Stimulated activated CD8-positive, alpha-beta memory T cell treated with anti-CD3 and anti-CD28 coated beads, Interleukin-4, amount 100 ng/mL, for 48 hours (primary cell): ENCODE data around the gene ABCC2.
"Not testable (repeated sequence)": the region's sequence is repeated elsewhere in the genome, so short reads cannot be mapped to it uniquely, and the experiment has no call there.

Source experiments
- DNase-seq: peaks from one replicate; pipeline ENCODE4 v3.0.0-alpha.2; 2020

The ABCC2 gene

DNA sequence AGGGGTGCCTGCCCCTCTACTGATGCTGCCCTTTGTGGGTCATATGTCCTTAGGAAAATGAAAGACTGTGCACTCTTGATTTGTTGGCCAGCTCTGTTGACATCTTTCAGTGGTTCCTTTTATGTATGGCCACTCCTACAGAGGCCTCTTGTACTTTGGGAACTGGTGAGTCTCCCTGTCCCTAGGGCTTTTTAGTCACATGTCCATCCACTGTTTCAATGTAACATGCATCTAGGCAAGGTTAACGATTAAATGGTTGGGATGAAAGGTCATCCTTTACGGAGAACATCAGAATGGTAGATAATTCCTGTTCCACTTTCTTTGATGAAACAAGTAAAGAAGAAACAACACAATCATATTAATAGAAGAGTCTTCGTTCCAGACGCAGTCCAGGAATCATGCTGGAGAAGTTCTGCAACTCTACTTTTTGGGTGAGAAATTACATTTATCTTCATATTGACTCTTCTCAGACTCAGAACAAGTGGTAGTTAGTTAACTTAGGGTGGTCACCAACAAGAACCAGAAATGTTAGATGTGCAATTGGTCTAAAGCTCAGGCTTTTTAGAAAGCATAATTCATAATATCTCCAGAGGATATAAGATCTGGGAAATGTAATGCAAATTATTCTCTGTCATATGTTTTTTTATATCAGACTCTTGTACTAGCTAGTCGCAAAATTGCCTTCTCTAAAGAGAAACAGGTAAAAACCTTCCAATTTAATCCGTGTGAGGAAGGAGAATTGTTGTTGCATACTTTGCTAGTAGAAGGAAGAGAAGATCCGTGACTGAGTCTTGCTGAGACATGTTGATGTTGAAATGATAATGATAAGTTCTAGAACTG, at the start of gene ABCC2:
Gene ABCC2, plus strand, starts transcription at position 194 of the 840 bp plus-strand sequence. Its CDS starts 205 bp downstream, at position 399.
- no peak for DNase-seq

DNA sequence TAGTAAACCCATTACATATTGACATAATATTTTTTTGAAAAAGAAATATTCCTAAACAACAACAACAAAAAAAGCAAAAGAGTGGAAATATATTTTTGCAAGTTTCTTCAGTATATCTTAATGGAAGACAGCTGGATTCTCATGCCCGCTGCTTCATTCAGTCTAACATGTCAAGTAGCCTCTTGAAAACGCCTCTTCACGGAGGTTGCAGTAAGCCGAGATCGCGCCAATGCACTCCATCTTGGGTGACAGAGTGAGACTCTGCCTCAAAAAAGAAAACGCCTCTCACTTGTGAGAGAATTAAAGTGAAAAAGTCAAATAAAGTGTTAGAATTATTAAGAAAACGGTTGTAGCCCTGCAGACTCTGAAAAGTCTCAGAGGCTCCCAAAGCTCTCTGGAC, 49.1 kb upstream of the ABCC2 start:
- DNase-seq, result no peak

DNA sequence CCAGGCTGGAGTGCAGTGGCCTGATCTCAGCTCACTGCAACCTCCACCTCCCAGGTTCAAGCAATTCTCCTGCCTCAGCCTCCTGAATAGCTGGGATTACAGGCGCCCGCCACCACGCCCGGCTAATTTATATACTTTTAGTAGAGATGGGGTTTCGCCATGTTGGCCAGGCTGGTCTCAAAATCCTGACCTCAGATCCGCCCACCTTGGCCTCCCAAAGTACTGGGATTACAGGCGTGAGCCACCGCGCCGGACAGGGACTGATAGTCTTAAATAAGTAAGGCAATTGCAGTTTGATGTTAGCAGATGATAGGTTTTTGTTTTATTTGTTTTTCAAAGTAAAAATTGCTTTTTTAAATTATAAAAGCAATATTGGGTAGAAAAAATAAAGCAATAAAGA, 48.3 kb upstream of the ABCC2 start:
- DNase-seq, result not testable (repeated sequence)

DNA sequence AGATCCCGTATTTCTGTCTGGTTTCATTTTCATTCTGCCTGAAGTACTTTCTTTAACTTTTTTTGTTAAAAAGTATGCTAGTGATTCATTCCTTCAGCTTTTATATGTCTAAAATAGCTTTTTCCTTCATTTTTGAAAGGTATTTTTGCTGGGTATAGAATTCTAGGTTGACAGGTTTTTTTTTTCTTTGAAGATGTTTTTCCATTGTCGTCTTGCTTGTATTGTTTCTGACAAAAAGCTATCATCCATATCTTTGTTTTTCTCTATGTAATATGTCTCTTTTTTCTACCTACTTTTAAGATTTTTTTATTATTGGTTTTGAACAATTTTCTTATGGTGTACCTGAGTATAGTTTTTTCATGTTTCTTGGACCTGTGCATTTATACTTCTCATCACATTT, 42.2 kb upstream of the ABCC2 start:
- DNase-seq, result no peak

DNA sequence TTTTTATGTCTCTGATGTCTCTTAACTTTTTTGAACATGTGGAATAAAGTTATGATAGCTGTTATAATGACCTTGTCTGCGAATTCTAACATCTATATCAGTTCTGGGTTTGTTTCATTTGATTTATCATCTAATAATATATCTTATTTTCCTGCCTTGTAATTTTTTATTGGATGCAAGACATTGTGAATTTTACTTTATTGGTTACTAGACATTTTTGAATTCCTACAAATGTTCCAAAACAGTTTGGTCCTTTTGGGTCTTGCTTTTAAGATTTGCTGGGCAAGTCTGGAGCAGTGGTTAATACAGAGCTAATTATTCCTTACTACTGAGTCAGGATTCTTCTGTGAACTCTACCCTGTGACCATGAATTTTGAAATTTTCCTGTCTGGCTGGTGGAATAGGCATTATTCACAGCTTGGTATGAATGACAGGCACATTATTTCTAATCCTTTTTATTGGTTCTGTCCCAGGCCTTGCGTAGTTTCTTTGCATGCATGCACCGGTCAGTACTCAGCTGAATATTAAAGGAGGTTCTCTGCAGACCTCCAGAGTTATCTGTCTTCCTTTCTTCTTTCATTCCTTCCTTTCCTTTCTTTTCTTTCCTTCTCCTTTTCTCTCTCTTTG, 41.4 kb upstream of the ABCC2 start:
- no peak for DNase-seq

DNA sequence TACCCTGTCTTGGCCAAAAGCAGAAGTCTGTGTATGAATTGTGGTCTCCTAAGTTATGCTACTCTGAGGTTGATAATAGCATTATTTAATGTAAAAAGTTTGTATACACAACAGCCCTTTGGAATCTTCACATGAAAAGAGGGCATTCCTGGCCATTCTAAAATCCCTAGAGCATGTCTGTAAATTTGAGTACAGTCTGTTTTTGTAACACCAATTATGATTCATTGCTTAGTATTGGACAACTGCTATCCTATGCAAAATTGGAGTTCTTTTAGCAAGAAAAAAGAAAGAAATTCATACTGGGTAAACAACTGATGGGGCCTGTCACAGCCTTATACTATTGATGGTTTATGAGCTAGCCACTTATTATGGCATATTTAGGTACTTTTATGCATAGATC, 40.2 kb upstream of the ABCC2 start:
- no peak for DNase-seq

DNA sequence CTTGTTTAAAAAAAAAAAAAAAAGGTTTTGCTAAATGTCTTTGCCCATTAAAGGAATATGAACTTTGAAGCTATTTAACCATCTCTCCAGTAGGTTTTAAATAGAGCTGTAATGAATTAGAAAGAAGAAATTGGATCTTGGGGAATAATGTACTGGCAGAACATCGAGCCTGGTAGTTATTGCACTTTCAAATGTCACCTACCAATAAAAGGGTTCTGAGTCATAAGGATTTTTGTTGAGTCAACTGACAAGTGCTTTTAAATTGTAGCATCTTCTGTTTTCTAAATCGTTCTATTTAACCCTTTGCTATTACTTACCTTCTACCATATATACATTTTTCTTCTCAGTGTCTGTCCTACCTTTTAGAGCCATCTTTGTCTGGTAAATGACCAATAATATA, 39.7 kb upstream of the ABCC2 start:
- no peak for DNase-seq

DNA sequence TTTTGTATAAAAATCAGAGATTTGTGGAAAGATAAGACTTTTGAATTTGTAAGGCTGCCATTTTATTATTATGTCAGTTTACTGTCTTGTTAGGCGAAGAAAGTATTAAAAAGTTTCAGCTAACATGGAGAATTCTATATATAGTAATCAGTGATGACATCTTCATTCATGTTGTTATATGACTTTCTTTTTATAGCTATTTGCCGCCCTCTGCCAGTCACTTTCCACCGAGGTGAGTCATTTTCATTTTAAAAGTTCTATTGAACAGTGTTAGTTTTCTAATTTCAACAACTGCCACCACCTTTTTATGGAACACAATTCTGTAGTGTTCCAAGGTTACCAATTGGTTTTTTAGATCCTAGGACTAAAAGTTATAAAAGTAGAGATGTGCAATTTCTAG, 38.6 kb upstream of the ABCC2 start:
- no peak for DNase-seq

DNA sequence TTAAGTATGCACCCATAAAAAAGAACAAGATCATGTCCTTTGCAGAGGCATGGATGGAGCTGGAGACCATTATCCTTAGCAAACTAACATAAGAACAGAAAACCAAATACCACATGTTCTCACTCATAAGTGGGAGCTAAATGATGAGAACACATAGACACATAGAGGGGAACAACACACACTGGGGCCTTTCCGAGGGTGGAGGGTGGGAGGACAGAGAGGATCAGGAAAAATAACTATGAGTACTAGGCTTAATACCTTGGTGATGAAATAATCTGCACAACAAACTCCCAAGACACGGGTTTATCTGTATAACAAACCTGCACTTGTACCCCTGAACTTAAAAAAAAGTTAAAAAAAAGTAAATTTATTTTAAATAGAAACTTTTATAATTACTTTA, 36.3 kb upstream of the ABCC2 start:
- not testable (repeated sequence) for DNase-seq

DNA sequence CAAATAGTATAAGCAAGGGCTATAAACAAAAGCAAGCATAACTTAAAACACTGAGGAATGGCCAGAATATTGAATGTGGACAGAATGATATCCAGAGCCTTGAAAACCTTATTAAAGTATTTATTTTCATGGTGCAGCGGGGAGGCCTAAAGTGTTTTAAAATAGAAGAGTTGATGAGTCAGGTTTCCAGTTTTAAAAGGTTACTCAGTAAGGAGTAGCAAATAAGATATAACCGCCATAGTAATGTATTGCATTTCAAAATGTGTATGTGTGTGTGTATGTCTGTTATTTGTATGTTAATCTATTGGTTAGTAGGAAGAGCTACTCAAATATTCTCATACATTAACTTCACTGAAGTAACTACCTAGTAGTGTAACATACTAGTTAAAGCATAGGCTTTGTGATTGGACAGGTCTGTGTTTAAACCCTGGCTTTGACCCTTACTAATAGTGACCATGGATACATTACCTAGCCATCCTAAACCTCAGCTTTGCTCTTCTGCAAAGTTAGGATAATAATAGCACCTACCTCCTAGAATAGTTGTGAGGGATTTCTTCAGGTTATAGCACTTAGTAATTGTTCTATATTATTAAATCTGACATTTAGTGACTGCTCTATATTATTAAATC, 33.5 kb upstream of the ABCC2 start:
- DNase-seq, result no peak

DNA sequence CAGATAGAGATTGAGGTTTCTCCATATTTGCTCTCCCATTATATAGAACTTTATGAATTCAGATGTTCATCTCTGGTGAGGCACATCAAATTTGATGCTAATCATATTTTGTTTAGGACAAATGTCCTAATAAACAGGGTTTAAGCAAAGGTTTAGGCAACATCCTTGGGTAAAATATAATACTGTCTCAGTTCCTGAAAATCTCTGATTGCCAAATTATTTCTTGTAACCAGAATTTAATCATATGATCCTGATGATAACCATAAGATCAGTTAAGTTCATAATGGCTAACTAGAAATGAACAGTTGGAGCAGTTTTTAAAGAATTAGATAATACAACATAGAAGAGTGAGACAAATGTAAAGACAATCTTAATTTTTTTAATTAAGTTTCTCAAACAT, 31.8 kb upstream of the ABCC2 start:
- no peak for DNase-seq

DNA sequence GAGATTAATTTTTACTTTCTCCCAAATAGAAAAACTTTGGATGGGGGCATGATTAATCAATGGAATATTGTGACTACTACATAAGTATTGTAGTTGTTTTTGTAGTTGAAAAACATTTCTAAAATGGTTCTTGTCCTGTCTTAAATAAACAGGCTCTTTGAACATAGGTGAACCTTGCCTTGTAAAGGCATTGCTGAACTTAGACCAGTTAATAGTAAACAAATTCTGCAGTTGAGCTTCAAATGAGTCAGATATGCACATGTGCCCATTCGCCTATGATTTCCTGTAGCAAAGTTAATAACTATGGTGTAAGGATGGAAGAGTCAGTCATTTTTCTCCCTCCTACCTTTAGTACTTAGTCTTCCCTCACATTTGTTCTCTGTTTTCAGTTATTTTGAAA, 27.8 kb upstream of the ABCC2 start:
- no peak for DNase-seq

DNA sequence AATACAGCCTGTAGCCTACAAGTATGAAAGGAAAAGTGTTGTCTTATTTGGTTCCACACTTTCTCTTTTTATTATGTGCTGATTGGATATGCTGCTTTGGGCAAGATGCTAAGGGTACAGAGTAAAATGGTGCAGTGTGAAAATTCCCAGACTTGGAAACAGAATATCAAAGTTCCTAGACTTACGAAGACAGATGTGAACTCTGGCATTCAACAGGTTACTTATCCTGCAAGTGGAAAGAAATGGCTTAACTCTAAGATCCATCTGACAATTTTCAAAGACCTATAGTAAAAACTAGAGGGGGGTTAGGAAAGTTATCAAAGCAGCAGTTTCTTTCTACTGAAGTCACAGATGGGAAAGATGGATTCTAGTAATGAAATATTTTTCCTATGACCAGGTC, 26.3 kb upstream of the ABCC2 start:
- DNase-seq, result no peak

DNA sequence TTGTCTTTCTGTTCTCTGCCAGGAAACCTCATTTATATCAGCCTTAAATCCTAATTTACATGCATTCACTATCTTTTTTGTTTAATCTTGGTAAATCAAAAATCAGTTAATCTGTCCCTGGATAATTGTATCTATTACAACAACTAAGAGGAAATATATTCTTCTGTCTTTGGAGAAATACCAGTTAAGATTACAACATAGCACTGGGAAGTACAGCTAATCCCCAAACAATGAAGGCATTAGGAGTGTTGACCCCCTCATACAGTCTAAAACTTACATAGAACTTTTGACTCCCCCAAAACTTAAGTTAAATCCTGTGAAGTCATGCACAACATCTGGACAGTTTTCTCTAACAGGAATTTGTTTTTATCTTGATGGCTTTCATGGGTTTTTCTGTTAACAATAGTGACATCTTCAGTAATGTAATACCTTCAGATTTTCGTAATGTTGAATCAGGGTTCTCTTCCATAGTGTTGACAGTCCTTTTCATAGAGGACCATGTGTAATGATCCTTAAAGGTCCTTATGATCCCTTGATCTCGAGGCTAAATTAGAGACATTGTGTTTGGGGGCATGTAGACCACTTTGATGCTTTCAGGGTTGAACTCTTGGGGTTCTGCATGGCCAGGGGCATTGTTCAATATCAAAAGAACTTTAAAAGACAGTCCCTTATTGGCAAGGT, 24.1 kb upstream of the ABCC2 start:
- no peak for DNase-seq

DNA sequence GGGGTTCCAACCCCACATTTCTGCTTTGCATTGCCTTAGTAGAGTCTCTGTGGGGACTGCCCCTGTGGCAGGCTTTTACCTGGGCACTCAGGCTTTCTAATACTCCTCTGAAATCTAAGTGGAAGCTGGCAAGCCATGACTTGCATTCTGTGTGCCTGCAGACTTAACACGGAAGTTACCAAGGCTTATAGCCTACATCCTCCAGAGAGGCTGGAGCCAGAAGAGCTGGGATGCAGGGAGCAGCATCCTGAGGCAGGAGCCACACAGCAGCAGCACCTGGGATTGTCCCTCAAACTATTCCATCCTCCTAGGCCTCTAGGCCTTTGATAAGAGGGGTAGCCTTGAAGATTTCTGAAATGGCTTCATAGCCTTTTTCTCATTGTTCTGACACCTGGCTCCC, 22.1 kb upstream of the ABCC2 start:
- DNase-seq, result no peak

DNA sequence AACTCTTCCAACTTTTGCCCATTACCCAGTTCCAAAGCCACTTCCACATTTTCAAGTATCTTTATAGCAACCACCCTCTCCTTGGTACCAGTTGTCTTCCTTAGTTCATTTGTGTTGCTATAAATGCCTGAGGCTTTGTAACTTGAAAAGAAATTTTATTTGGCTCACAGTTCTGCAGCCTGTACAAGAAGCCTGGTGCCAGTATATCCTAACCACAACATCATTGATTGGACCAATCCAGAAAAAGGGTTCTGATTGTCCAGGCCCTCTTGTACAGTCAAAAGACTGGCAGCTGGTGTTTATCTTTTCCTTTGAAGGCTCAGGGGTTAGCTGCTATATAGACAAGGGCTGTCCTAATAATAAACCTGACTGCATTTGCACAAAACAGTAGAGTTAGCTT, 21.1 kb upstream of the ABCC2 start:
- no peak for DNase-seq

DNA sequence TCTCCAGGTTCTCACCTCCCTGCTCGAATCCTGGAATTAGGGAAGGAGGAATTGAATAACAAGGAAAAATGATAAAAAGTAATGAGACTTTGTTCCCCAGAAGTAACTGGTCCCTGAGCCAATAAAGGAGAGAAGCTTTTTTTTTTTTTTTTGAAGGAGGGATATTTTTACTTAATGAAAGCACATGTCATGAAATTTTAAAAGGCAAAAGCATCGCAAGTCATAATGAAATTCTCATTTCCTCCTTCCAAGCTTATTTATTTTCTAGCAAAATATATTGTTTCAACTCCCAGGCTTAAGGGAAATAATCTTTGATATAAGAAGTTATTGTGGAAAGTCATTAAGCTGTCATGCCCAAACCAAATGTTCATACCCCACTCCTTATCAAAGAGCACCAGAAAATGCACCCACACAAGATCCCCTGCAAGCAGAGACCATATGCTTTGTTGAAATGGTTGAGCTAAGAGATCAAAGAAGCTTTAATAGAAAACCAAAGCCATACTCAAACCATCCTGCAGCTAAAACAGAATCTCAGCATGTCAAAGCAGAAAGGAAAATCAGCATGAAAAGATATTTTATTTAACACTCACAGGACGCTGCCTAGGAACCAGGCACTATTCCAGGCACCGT, 16.7 kb upstream of the ABCC2 start:
- no peak for DNase-seq

DNA sequence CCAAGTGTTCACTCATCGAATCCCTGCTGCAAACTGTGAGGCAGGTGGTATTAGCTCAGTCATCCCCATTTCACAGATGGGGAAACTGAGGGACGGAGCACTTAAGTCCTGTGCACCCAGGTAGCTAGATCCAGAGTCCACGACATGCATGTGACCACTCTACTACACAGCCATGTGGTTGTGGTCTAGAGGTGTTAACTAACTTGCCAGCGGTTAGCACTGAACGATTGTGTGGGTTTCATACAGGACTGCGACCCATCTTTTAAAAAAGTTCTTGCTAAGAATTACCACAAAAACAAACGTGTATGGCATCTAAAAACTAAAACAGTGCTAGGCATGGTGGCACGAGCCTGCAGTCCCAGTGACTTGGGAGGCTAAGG, 16.1 kb upstream of the ABCC2 start:
- no peak for DNase-seq

DNA sequence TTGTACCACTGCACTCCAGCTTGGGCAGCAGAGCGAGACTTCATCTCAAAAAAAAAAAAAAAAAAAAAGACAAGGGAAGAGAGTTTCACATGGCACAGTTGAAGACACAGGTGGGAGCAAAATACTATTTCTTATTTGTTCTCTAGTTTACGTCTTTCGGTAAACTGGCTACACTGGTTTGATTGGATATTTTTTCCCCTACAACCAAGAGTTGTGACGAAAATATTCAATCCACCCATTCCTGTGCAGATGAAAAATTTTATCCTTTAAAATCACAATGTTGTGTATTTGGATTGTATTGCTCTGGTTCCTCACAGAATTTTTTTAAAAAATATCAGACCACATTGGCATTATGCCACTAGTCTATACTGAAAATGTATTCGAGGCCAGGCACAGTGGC, 14.5 kb upstream of the ABCC2 start:
- no peak for DNase-seq

DNA sequence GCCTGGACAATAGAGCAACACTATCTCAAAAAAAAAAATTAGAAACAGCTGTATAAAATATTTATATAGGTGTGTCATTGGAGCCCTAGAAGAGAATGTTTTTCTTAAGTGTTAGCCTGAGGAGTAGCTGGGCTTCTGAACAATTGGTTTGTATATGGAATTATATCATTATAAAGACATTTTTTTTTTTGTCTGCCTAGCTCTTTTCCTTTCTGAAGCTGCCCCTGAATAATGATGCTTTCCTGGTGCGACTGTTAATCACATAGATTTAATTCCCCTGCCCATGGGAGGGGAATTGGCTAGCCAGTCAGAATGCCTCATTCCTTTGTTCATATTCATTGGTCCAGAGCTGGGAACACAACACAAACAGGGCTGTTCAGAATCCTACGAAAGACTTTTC, 13.9 kb upstream of the ABCC2 start:
- no peak for DNase-seq

DNA sequence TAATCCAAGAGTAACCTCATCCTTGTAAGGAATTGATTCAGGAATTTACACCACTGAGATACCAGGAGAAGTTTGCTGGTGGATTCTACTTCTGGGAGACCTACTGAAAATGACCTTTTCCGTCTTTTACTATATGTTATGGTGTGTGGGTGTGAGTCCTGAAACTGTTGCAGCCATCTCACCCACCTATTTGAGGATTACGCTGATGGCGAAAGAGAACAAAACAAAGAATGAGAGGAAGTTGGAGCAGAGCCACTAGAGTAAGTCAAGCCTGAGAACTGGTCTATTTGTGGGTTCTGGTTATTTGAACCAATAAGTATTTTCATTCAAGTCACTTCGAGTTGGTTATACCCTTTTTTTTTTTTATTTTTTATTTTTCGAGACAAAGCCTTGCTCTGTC, 12.7 kb upstream of the ABCC2 start:
- DNase-seq, result no peak

DNA sequence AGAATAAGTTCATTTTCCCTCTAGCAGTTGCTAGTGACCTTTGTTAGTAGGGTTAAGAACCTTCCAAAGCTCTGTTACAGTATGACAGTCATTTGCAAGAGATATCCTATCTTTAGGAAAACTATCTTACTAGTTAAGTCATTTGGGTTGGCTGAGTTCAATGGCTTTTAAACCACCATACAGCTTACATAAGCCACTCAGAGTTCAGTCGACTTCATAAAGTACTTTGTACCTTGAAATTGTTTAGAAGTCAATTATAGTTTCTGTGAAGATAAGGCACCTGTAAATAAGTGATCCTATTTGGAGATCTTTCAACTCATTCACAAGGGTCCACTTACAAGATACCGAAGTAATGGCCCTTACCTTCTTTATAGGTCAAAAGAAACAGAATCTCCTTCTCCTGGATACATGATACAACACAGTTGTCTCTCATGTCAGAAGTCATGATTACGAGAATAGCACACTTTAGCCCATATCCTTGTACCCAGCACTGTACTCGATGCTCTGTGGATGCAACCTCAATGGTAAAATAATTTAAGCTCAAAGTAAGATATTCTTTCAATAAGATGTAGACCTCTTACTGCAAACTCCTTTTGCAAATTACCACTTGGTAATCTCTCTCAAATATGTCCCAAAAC, 11.9 kb upstream of the ABCC2 start:
- no peak for DNase-seq

DNA sequence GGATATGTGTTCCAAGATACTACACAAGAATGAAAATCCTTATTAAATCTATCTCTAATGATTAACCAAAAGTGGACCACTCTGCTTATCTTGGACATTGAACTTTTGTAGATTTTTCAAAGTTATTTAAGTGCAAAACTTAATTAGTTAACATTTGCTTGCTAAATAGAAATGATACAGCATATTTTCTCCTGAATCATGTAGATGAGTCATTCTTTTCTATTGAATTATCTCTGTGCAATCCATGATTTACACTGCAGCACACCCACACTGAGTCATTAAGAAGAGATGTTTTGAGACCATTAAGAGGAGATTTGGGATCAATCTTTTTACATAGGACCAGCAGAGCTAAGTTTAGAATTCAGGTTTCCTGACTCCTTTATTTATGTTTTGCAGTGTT, 6.6 kb upstream of the ABCC2 start:
- no peak for DNase-seq
